Fibroblast of lung (primary cell): ENCODE data around the gene GPC6. TPM values are rescaled to one million over a fixed set of nuclear protein-coding genes. Genes with fewer than 3 reads are reported as not detected.

Experiments
- DNase-seq, 2 donors: peaks; one replicate each; pipeline versions ENCODE4 v3.0.0 to v3.0.0-alpha.2; 2010; ENCODE audit warnings: low read depth in 2 of 2
- H2AFZ ChIP-seq: 2 replicates; pipeline ENCODE4 v1.5.1; 2012; ENCODE audit warnings: low read length, control low read depth, inconsistent platforms
- H3K27ac ChIP-seq: 2 replicates; pipeline ENCODE4 v1.5.1; 2011; ENCODE audit warnings: low read length, control low read depth; ENCODE audit not compliant: insufficient read depth
- H3K27me3 ChIP-seq: 2 replicates; pipeline ENCODE4 v1.5.1; 2011; ENCODE audit warnings: mild to moderate bottlenecking, low read length; ENCODE audit not compliant: control insufficient read depth, insufficient read depth
- H3K36me3 ChIP-seq: 2 replicates; pipeline ENCODE4 v1.5.1; 2011; ENCODE audit warnings: low read length; ENCODE audit not compliant: control insufficient read depth, insufficient read depth
- H3K4me1 ChIP-seq: 2 replicates; pipeline ENCODE4 v1.5.1; 2011; ENCODE audit warnings: low read length; ENCODE audit not compliant: control insufficient read depth, insufficient read depth; ENCODE audit errors: extremely low read depth
- H3K4me2 ChIP-seq: 2 replicates; pipeline ENCODE4 v1.5.1; 2011; ENCODE audit warnings: low read length, control low read depth; ENCODE audit not compliant: insufficient read depth; ENCODE audit errors: extremely low read depth
- H3K4me3 ChIP-seq, 4 experiments: fragments of 200-600 bp in 1 of 4; sonication (generic) in 1 of 4; replicated peaks in 1 of 4; 2 replicates each; pipeline ENCODE4 v1.5.1; 2011 to 2016; ENCODE audit warnings: low read length in 4 of 4, low read depth in 3 of 4, mild to moderate bottlenecking in 3 of 4, control low read depth in 2 of 4, inconsistent platforms in 1 of 4, mixed read lengths in 1 of 4; ENCODE audit not compliant: insufficient read depth in 1 of 4; ENCODE audit errors: control extremely low read depth in 1 of 4
- H3K79me2 ChIP-seq: 2 replicates; pipeline ENCODE4 v1.5.1; 2012; ENCODE audit warnings: mild to moderate bottlenecking, low read length, inconsistent platforms; ENCODE audit not compliant: control insufficient read depth, insufficient read depth
- H3K9ac ChIP-seq: 2 replicates; pipeline ENCODE4 v1.5.1; 2011; ENCODE audit warnings: mild to moderate bottlenecking, low read length, control low read depth; ENCODE audit not compliant: insufficient read depth
- H3K9me3 ChIP-seq: 2 replicates; pipeline ENCODE4 v1.5.1; 2012; ENCODE audit warnings: low read depth, low read length; ENCODE audit not compliant: control insufficient read depth, insufficient read depth
- H4K20me1 ChIP-seq: 2 replicates; pipeline ENCODE4 v1.5.1; 2011; ENCODE audit warnings: low read length; ENCODE audit not compliant: control insufficient read depth, insufficient read depth; ENCODE audit errors: extremely low read depth
- CTCF ChIP-seq, 2 donors: IDR thresholded peaks in 1 of 2; conservative IDR thresholded peaks in 1 of 2; 1 replicate in 1 of 2; 2 replicates in 1 of 2; pipeline ENCODE4 v1.5.1; 2011 to 2012; ENCODE audit warnings: low read length in 2 of 2, control low read depth in 1 of 2, inconsistent platforms in 1 of 2, low read depth in 1 of 2, mild to moderate bottlenecking in 1 of 2
- EZH2 ChIP-seq: IDR thresholded peaks from 2 replicates; pipeline ENCODE4 v1.5.1; 2012; ENCODE audit warnings: low read length, control low read depth, mild to moderate bottlenecking; ENCODE audit errors: missing control alignments
- polyA plus RNA-seq, 2 donors: library from polyadenylated mRNA; depleted of rRNA in 1 of 2; stranded (reverse) in 1 of 2; unstranded in 1 of 2; fragments of >200 nt; gene quantifications; 2 replicates each; pipeline ENCODE4 v1.2.1, GENCODE V29; 2011 to 2012; ENCODE audit warnings: missing spikeins in 1 of 2
- total RNA-seq: library from RNA; depleted of rRNA; stranded (reverse); fragments of >200 nt; gene quantifications from 2 replicates; pipeline ENCODE4 v1.2.1, GENCODE V29; 2014

Gene GPC6
- total and polyA plus RNA-seq, 2 donors (not counting 1 experiment from before 2014, with no cell fraction given), result 11.2 to 33.7 TPM

- H3K4me2 ChIP-seq, result no peak overlapping the region
- no peaks in the 10 kb centered on the region for H3K27me3 ChIP-seq
- H3K4me3 ChIP-seq, result no peak overlapping the region
- no peaks in the 10 kb centered on the region for H3K4me1 ChIP-seq
- peak; percentile 28 to 74 for DNase-seq
- TF ChIP-seq CTCF (conservative IDR thresholded peaks at IDR 0.05 in 1 of 2, IDR thresholded peaks at IDR 0.05 in 1 of 2; ENCODE audit: low read depth in 1 of 2, low read length in 2 of 2), result no peak
- no peak for TF ChIP-seq EZH2
- no peaks in the 10 kb centered on the region for H3K79me2 ChIP-seq
- H2AFZ ChIP-seq, result no peak overlapping the region
- no peaks in the 10 kb centered on the region for H3K36me3 ChIP-seq
- no peak overlapping the region for H3K9ac ChIP-seq
- H3K9me3 ChIP-seq, result no peaks in the 10 kb centered on the region
- H4K20me1 ChIP-seq, result no peaks in the 10 kb centered on the region
- H3K27ac ChIP-seq, result no peak overlapping the region
Measured at GRCh38 chr13:94168783-94169453, 942.3 kb downstream of the GPC6 start.

GRCh38 chr13:94169454-94170144 is 943.0 kb downstream of the GPC6 start:
- Histone ChIP-seq H2AFZ (no peak overlapping the region), H3K36me3 (no peaks in the 10 kb centered on the region), H3K79me2 (no peaks in the 10 kb centered on the region), H3K27me3 (no peaks in the 10 kb centered on the region), H3K9me3 (no peaks in the 10 kb centered on the region), H3K4me3 (no peak overlapping the region), H3K27ac (no peak overlapping the region), H4K20me1 (no peaks in the 10 kb centered on the region), H3K4me2 (no peak overlapping the region), H3K4me1 (no peaks in the 10 kb centered on the region), H3K9ac (no peak overlapping the region)
- TF ChIP-seq EZH2 (no peak), CTCF (conservative IDR thresholded peaks at IDR 0.05 in 1 of 2, IDR thresholded peaks at IDR 0.05 in 1 of 2; ENCODE audit: low read depth in 1 of 2, low read length in 2 of 2) (no peak)
- DNase-seq, result no peak

DNA sequence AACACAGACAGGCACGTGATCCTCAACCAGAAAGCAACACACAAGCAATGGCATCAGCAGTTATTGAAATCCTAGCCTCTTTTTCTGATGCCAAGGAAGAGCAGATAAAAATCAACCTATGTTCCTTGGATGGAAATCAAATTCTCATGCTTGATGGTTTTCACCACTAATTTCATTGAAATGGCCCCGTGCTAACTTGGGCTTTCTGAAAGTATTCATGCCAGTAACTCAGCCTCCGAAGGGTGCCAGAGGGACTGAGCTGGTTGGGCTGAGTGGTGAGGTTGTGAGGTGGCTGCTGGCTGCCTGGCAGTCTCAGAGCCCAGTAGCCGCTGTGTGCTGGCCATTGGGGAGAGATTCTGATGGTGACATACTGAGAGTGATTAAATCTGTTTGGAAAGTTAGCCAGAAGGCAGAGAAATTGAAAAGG is 943.6 kb downstream of the GPC6 start:
- no peak overlapping the region for H3K27ac ChIP-seq
- peak in 1 of 2 donors; percentile 50 for DNase-seq

More for the DNA sequence above, 943.6 kb downstream of the GPC6 start:
- no peaks in the 10 kb centered on the region for H3K27me3 ChIP-seq
- no peak overlapping the region for H3K4me3 ChIP-seq
- H3K4me2 ChIP-seq, result no peak overlapping the region
- no peaks in the 10 kb centered on the region for H3K36me3 ChIP-seq
- TF ChIP-seq EZH2 (no peak), CTCF (conservative IDR thresholded peaks at IDR 0.05 in 1 of 2, IDR thresholded peaks at IDR 0.05 in 1 of 2; ENCODE audit: low read depth in 1 of 2, low read length in 2 of 2) (no peak)
- H3K9ac ChIP-seq, result no peak overlapping the region
- no peaks in the 10 kb centered on the region for H4K20me1 ChIP-seq
- H3K9me3 ChIP-seq, result no peaks in the 10 kb centered on the region
- no peak overlapping the region for H2AFZ ChIP-seq
- no peaks in the 10 kb centered on the region for H3K79me2 ChIP-seq
- no peaks in the 10 kb centered on the region for H3K4me1 ChIP-seq
